H1 (cell line): ENCODE results near the gene R3HCC1L. TPM values are rescaled to one million over a fixed set of nuclear protein-coding genes. Genes with fewer than 3 reads are reported as not detected.
"Not testable (repeated sequence)": the region's sequence is repeated elsewhere in the genome, so short reads cannot be mapped to it uniquely, and the experiment has no call there.

Experiments
- CTCF ChIA-PET: fragments of 300-600 bp; sonication (Branson Sonifier 250); formaldehyde crosslinking; loops from one replicate; lab custom pipeline; 2021; ENCODE audit not compliant: partially characterized antibody; lab: Charles Lee
- POLR2A ChIA-PET: fragments of 300-600 bp; sonication (Branson Sonifier 250); formaldehyde crosslinking; loops from one replicate; lab custom pipeline; 2021; ENCODE audit warnings: inconsistent platforms; ENCODE audit not compliant: partially characterized antibody; lab: Charles Lee
- DNase-seq, 2 experiments: peaks; one replicate each; pipeline versions ENCODE4 v3.0.0 to v3.0.0-alpha.2; 2010 to 2022; ENCODE audit warnings: low spot score in 2 of 2, low read depth in 1 of 2, mixed read lengths in 1 of 2
- FAIRE-seq: peaks from 2 replicates; lab custom pipeline; 2011; peaks lifted over from hg19 to GRCh38; lab: Jason Lieb, UNC
- H2AFZ ChIP-seq: 2 replicates; pipeline ENCODE4 v1.8.1; 2012; ENCODE audit warnings: low read length, inconsistent platforms
- H2AK5ac ChIP-seq: 2 replicates; pipeline ENCODE4 v1.6.1; 2013; ENCODE audit warnings: low read depth, low read length
- H2BK120ac ChIP-seq: replicated peaks from 2 replicates; pipeline ENCODE3; 2013; ENCODE audit warnings: low read depth, low read length, inconsistent platforms
- H2BK12ac ChIP-seq: 2 replicates; pipeline ENCODE4 v1.6.1; 2013; ENCODE audit warnings: low read depth, low read length
- H2BK15ac ChIP-seq: 2 replicates; pipeline ENCODE4 v1.6.1; 2013; ENCODE audit warnings: low read length
- H2BK20ac ChIP-seq: 2 replicates; pipeline ENCODE4 v1.6.1; 2013; ENCODE audit warnings: low read length
- H2BK5ac ChIP-seq: 2 replicates; pipeline ENCODE4 v1.6.1; 2013; ENCODE audit warnings: low read depth, low read length
- H3K14ac ChIP-seq: 2 replicates; pipeline ENCODE4 v1.6.1; 2013; ENCODE audit warnings: inconsistent platforms; ENCODE audit not compliant: insufficient read length
- H3K18ac ChIP-seq: 2 replicates; pipeline ENCODE4 v1.6.1; 2013; ENCODE audit warnings: low read length; ENCODE audit errors: extremely low read depth
- H3K23ac ChIP-seq: 2 replicates; pipeline ENCODE4 v1.6.1; 2013; ENCODE audit warnings: inconsistent platforms; ENCODE audit not compliant: insufficient read length
- H3K23me2 ChIP-seq: 2 replicates; pipeline ENCODE4 v1.6.1; 2013; ENCODE audit warnings: low read depth, low read length
- H3K27ac ChIP-seq: 2 replicates; pipeline ENCODE4 v1.6.1; 2011; ENCODE audit warnings: low read depth, low read length, inconsistent platforms
- H3K27me3 ChIP-seq, 4 experiments: replicated peaks in 1 of 4; 1 replicate in 1 of 4; 2 replicates in 3 of 4; pipeline versions ENCODE4 v1.6.1 to v1.8.1; 2011 to 2013; ENCODE audit warnings: low read length in 3 of 4, mild to moderate bottlenecking in 3 of 4, inconsistent platforms in 2 of 4, mixed read lengths in 2 of 4, moderate library complexity in 1 of 4; ENCODE audit not compliant: control insufficient read depth in 3 of 4, insufficient read depth in 3 of 4; ENCODE audit errors: extremely low read depth in 1 of 4
- H3K36me3 ChIP-seq, 4 experiments: 2 replicates each; pipeline versions ENCODE4 v1.6.1 to v1.8.1; 2011 to 2013; ENCODE audit warnings: mild to moderate bottlenecking in 4 of 4, low read length in 3 of 4, moderate library complexity in 2 of 4, control low read depth in 1 of 4, inconsistent platforms in 1 of 4; ENCODE audit not compliant: insufficient read depth in 4 of 4, control insufficient read depth in 2 of 4
- H3K4ac ChIP-seq: replicated peaks from 2 replicates; pipeline ENCODE3; 2013; ENCODE audit warnings: low read length, low read depth, mixed read lengths, inconsistent platforms; ENCODE audit not compliant: insufficient read length
- H3K4me1 ChIP-seq, 4 experiments: replicated peaks in 1 of 4; 1 replicate in 1 of 4; 2 replicates in 3 of 4; pipeline versions ENCODE4 v1.6.1 to v1.8.1; 2011 to 2013; ENCODE audit warnings: low read length in 3 of 4, inconsistent platforms in 2 of 4, mixed read lengths in 1 of 4; ENCODE audit not compliant: insufficient read depth in 4 of 4, control insufficient read depth in 3 of 4
- H3K4me2 ChIP-seq, 2 experiments: 2 replicates each; pipeline versions ENCODE4 v1.6.1 to v1.8.1; 2011 to 2013; ENCODE audit warnings: low read depth in 2 of 2, low read length in 2 of 2, control low read depth in 1 of 2, inconsistent platforms in 1 of 2, mild to moderate bottlenecking in 1 of 2; ENCODE audit not compliant: insufficient read depth in 1 of 2
- H3K4me3 ChIP-seq, 4 experiments: fragments of 200-600, 300-600 bp in 1 of 4; sonication (generic), shearing (Covaris generic), sonication (Bioruptor Twin) in 1 of 4; 2 replicates each; pipeline versions ENCODE4 v1.5.1 to v1.8.1; 2011 to 2016; ENCODE audit warnings: low read length in 4 of 4, low read depth in 3 of 4, control low read depth in 2 of 4, inconsistent platforms in 2 of 4, mild to moderate bottlenecking in 2 of 4, mixed read lengths in 1 of 4, moderate library complexity in 1 of 4; ENCODE audit not compliant: insufficient read depth in 2 of 4; ENCODE audit errors: extremely low read depth in 1 of 4
- H3K56ac ChIP-seq: replicated peaks from 2 replicates; pipeline ENCODE3; 2013; ENCODE audit warnings: low read depth, mild to moderate bottlenecking, mixed read lengths, low read length, inconsistent platforms; ENCODE audit not compliant: insufficient read length
- H3K79me1 ChIP-seq: 2 replicates; pipeline ENCODE4 v1.6.1; 2013; ENCODE audit warnings: low read depth, low read length, control low read depth
- H3K79me2 ChIP-seq, 2 experiments: 2 replicates each; pipeline versions ENCODE4 v1.6.1 to v1.8.1; 2012 to 2013; ENCODE audit warnings: low read length in 2 of 2, mild to moderate bottlenecking in 2 of 2, inconsistent platforms in 1 of 2; ENCODE audit not compliant: insufficient read depth in 2 of 2, control insufficient read depth in 1 of 2
- H3K9ac ChIP-seq, 4 experiments: replicated peaks in 1 of 4; 1 replicate in 1 of 4; 2 replicates in 3 of 4; pipeline versions ENCODE4 v1.6.1 to v1.8.1; 2011 to 2013; ENCODE audit warnings: low read depth in 3 of 4, low read length in 3 of 4, control low read depth in 2 of 4, mild to moderate bottlenecking in 2 of 4, moderate library complexity in 2 of 4, inconsistent platforms in 1 of 4; ENCODE audit errors: extremely low read depth in 1 of 4
- H3K9me3 ChIP-seq, 2 experiments: 2 replicates each; pipeline versions ENCODE4 v1.6.1 to v1.8.1; 2012 to 2013; ENCODE audit warnings: mild to moderate bottlenecking in 2 of 2, moderate library complexity in 2 of 2, control low read depth in 1 of 2, inconsistent platforms in 1 of 2, low read depth in 1 of 2, low read length in 1 of 2, mixed read lengths in 1 of 2; ENCODE audit not compliant: insufficient read depth in 2 of 2
- H4K20me1 ChIP-seq, 2 experiments: replicated peaks in 1 of 2; 2 replicates each; pipeline versions ENCODE3 to v1.8.1; 2011 to 2013; ENCODE audit warnings: inconsistent platforms in 2 of 2, low read length in 2 of 2, mild to moderate bottlenecking in 1 of 2; ENCODE audit not compliant: insufficient read depth in 2 of 2, control insufficient read depth in 1 of 2
- H4K5ac ChIP-seq: 2 replicates; pipeline ENCODE4 v1.6.1; 2013; ENCODE audit warnings: low read length, low read depth, mixed read lengths, inconsistent platforms; ENCODE audit not compliant: insufficient read length
- H4K8ac ChIP-seq: 2 replicates; pipeline ENCODE4 v1.8.0; 2013; ENCODE audit warnings: mild to moderate bottlenecking, moderate library complexity, low read length, inconsistent platforms; ENCODE audit not compliant: insufficient read depth; ENCODE audit errors: extremely low read depth
- H4K91ac ChIP-seq: replicated peaks from 2 replicates; pipeline ENCODE3; 2013; ENCODE audit warnings: low read length, mixed read lengths, inconsistent platforms; ENCODE audit not compliant: insufficient read length
- WGBS, 2 experiments: shearing (Covaris generic) in 1 of 2; methylation state at CpG; one replicate each; pipeline versions ENCODE4 v1.1.6 to v1.1.7; 2013 to 2015; ENCODE audit warnings: low lambda C conversion rate in 2 of 2, mixed read lengths in 2 of 2, inconsistent platforms in 1 of 2, low coverage in 1 of 2, missing lambda C conversion rate in 1 of 2; ENCODE audit not compliant: insufficient replicate concordance in 2 of 2, insufficient coverage in 1 of 2, insufficient read length in 1 of 2; ENCODE audit errors: extremely low coverage in 1 of 2, missing lambda C conversion rate in 1 of 2; 5-methylcytosine and 5-hydroxymethylcytosine counted together
- polyA plus RNA-seq, 7 experiments: library from polyadenylated mRNA; depleted of rRNA in 3 of 7; stranded (reverse) in 5 of 7; unstranded in 2 of 7; fragments of >200 nt in 5 of 7; fragments of 200-250 nt in 2 of 7; gene quantifications; 1 replicate in 5 of 7; 2 replicates in 1 of 7; 4 replicates in 1 of 7; pipeline versions ENCODE4 v1.2.1 to v1.2.3, GENCODE V29; 2011 to 2013; ENCODE audit warnings: missing spikeins in 2 of 7, mixed read lengths in 2 of 7
- total RNA-seq: library from RNA; stranded (reverse); fragmentation: NEBNext Ultra II Directional; extraction: Animal tissue kit (Norgen Biotek cat#: 25700); gene quantifications from 2 replicates; pipeline ENCODE4 v1.2.1, GENCODE V29; 2021

R3HCC1L gene
- total and polyA plus RNA-seq, 2 of the 8 experiments (the other 6 are each of a cell fraction or from before 2014, with no cell fraction given) = 6.9 to 13.9 TPM

DNA sequence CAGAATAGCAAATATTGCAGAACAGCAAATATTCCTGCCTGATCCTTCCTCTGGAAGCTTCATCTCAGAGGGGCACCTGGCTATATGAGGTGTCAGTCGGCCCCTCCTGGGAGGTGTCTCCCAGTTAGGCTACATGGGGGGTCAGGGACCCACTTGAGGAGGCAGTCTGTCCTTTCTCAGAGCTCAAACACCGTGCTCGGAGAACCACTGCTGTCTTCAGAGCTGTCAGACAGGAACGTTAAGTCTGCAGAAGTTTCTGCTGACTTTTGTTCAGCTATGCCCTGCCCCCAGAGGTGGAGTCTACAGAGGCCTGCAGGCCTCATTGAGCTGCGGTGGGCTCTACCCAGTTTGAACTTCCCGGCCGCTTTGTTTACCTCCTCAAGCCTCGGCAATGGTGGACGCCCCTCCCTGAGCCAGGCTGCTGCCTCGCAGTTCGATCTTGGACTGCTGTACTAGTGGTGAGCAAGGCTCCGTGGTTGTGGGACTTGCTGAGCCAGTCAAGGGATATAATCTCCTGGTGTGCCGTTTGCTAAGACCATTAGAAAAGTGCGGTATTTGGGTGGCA is 48.0 kb downstream of the R3HCC1L start:
- H3K56ac ChIP-seq, FAIRE-seq, H3K9ac ChIP-seq, H3K4ac ChIP-seq, H3K4me1 ChIP-seq, DNase-seq, H4K20me1 ChIP-seq, H4K8ac ChIP-seq, H3K4me3 ChIP-seq, H3K23me2 ChIP-seq, POLR2A ChIA-PET, H2BK12ac ChIP-seq, H3K4me2 ChIP-seq, H2BK20ac ChIP-seq, H4K5ac ChIP-seq, H3K18ac ChIP-seq, H3K27me3 ChIP-seq, H3K14ac ChIP-seq, H2AK5ac ChIP-seq, H2BK120ac ChIP-seq, H2BK15ac ChIP-seq, H4K91ac ChIP-seq, H3K27ac ChIP-seq, H3K79me2 ChIP-seq, H2AFZ ChIP-seq, H3K23ac ChIP-seq, H3K79me1 ChIP-seq, H2BK5ac ChIP-seq: not testable (repeated sequence)
- 94% methylated on average over 14 of the region's 14 CpGs; no CpG with 5 or more reads in 1 of the 2 experiments for WGBS, 2 experiments
- peaks cover 0 to 12% (median 1%) of the 10 kb centered on the region in 4 experiments; a peak in 3 of 8 replicates for H3K36me3 ChIP-seq
- CTCF ChIA-PET = interaction anchor here (0.6 to 4.1 kb wide), 4 partner anchors 9 to 140 kb away, joined by 3 to 26 read pairs (median 4); no protein-coding TSS in a partner anchor
- peaks cover 6 to 12% of the 10 kb centered on the region in 2 experiments for H3K9me3 ChIP-seq
